Right atrium auricular region (tissue), 2 donors: ENCODE results near the gene CPN1. TPM values are rescaled to one million over a fixed set of nuclear protein-coding genes. Genes with fewer than 3 reads are reported as not detected.
"Not testable (repeated sequence)": the region's sequence is repeated elsewhere in the genome, so short reads cannot be mapped to it uniquely, and the experiment has no call there.

Source experiments
- DNase-seq: peaks from one replicate; pipeline ENCODE4 v3.0.0-alpha.2; 2019; ENCODE audit warnings: low spot score
- H3K27ac ChIP-seq, 2 donors: fragments of 200-600 bp; sonication (generic); 1 replicate in 1 of 2; 2 replicates in 1 of 2; pipeline ENCODE4 v1.5.1; 2016 to 2019
- H3K27me3 ChIP-seq, 2 donors: fragments of 200-600 bp; sonication (generic); one replicate each; pipeline versions ENCODE4 v1.5.1 to v1.6.0; 2017 to 2019
- H3K36me3 ChIP-seq: fragments of 200-600 bp; sonication (generic); one replicate; pipeline ENCODE4 v1.5.1; 2016
- H3K4me1 ChIP-seq, 2 donors: fragments of 200-600 bp; sonication (generic); one replicate each; pipeline versions ENCODE4 v1.5.1 to v1.6.0; 2017 to 2019
- H3K4me3 ChIP-seq, 2 donors: fragments of 200-600 bp; sonication (generic); 1 replicate in 1 of 2; 2 replicates in 1 of 2; pipeline ENCODE4 v1.5.1; 2017 to 2019; ENCODE audit warnings: mild to moderate bottlenecking in 1 of 2, moderate library complexity in 1 of 2
- H3K9me3 ChIP-seq, 2 donors: fragments of 200-600 bp; sonication (generic); one replicate each; pipeline ENCODE4 v1.5.1; 2019
- total RNA-seq, 2 donors: library from RNA; depleted of rRNA; stranded (reverse); fragments of >200 nt; gene quantifications; one replicate each; pipeline ENCODE4 v1.1.0, GENCODE V29; 2016
- TF ChIP-seq, protein P1 (sequence below), 2 donors: fragments of 200-600 bp; sonication (generic); IDR thresholded peaks; one replicate each; pipeline ENCODE4 v1.5.1; 2019; ENCODE audit warnings: antibody characterized with exemption in 2 of 2

Gene CPN1
- not detected for total RNA-seq

DNA sequence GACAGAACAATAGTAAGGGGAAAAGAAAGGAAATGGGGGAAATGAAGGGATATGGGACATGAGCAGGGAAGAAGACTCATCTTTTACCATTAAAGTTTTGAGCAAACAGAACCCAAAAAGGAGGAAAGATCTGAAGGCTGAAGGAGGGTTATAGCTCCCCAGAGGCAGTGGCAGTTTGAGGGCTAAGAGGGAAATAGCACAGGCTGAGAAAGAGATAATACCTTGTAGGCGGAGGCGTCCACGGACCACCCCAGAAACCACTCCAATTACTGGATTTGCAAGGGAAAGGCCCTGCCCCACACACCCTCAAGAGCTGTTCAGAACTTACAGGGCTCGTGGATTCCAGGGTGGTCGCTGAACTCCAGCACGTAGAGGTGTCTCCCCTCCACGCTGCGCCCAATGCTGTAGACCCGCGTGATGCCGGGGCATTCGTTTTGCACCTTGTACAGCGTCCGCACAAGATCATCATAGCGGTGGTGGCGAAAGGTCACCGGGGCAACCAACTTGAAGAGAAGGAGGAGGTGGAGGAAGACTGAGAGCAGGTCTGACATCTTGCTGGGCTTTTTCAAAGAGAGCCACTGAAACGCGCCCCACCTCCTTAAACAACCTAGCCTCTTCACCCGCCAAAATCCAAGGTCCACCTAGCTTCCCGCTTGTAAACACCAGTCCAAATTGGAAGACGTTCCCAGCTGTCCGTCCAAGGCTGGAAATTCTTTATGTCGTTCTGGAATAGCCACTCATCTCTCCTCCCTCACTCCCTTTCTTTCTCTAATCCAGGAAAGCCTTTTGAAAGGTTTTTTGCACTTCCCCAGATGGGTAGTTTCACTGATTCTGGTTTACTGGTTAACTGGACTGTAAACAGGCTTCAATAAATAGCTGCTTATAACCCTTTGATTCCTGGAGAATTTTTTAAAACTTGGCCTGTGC is at the start of gene CPN1:
CPN1 (minus strand) TSS at position 795 of the 927 bp plus-strand sequence; CDS start at position 551, 244 bp downstream.
- Histone ChIP-seq H3K9me3 (no peaks in the 10 kb centered on the region), H3K27me3 (no peaks in the 10 kb centered on the region), H3K36me3 (no peaks in the 10 kb centered on the region), H3K4me3 (no peak within 1 kb of the TSS), H3K4me1 (no peaks in the 10 kb centered on the region), H3K27ac (no peak within 1 kb of the TSS)
- no peak for DNase-seq
- TF ChIP-seq, protein P1, sequence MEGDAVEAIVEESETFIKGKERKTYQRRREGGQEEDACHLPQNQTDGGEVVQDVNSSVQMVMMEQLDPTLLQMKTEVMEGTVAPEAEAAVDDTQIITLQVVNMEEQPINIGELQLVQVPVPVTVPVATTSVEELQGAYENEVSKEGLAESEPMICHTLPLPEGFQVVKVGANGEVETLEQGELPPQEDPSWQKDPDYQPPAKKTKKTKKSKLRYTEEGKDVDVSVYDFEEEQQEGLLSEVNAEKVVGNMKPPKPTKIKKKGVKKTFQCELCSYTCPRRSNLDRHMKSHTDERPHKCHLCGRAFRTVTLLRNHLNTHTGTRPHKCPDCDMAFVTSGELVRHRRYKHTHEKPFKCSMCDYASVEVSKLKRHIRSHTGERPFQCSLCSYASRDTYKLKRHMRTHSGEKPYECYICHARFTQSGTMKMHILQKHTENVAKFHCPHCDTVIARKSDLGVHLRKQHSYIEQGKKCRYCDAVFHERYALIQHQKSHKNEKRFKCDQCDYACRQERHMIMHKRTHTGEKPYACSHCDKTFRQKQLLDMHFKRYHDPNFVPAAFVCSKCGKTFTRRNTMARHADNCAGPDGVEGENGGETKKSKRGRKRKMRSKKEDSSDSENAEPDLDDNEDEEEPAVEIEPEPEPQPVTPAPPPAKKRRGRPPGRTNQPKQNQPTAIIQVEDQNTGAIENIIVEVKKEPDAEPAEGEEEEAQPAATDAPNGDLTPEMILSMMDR (IDR thresholded peaks at IDR 0.05): no peak

DNA sequence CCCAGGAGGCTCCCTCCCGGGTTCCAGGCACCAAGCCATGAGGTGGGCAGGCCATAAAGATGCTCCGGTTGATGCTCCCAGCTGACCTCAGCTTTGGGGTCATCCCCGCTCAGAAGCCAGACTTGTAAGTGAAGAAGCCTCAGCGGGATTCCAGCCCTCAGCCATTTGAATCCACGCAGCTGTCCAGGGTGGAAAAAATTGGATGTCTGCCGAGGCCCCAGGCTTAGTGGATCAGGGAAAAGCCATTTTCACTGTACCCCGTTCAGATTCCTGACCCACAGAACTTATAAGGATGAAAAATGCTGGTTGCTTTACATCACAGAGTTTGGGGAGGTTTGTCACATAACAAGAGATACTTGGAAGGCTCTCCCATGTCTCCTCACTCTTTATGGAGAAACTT is 49.2 kb upstream of the CPN1 start:
- TF ChIP-seq, protein P1 (IDR thresholded peaks at IDR 0.05): no peak
- Histone ChIP-seq H3K9me3 (peaks cover 0 to 6% of the 10 kb centered on the region in 2 donors), H3K27me3 (no peaks in the 10 kb centered on the region), H3K4me1 (no peaks in the 10 kb centered on the region), H3K4me3 (no peak overlapping the region), H3K36me3 (no peaks in the 10 kb centered on the region), H3K27ac (no peak overlapping the region)
- no peak for DNase-seq

DNA sequence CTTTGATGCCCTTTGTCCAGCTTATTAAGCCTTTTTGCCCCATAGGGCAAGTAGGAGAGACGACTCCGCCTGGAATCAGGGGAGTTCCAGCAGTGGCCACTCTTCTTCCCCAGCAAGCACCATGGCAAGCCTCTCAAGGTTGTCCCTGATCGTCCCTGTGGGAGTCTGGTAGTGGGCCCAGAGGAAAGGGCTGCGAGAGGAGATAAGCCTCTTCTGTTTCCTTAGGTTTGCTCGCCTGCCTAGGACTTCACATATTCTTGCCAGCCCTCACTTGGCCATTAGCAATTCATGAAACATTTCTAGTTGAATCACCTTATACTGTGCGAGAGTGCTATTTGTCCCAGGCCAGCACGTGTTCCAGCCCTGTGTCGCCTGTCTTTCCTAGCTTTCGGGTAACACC is 47.8 kb upstream of the CPN1 start:
- no peak overlapping the region for H3K4me3 ChIP-seq
- DNase-seq: no peak
- TF ChIP-seq, protein P1 (IDR thresholded peaks at IDR 0.05): no peak

DNA sequence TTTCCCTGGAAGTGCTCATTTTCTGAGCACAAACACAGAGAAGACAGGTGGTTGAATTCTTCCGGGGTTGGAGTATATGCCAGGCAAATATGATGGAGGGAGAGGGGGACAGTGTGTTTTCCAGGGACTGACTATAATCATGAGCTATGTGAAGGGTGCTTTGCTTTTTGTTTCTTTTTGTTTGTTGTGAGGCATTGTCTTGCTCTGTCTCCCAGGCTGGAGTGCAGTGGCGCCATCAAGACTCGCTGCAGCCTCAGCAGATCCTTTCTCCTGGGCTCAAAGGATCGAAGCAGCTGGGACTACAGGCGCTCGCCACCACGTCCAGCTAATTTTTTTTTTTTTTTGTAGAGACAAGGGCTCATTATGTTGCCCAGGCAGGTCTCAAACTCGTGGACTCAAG is 47.3 kb upstream of the CPN1 start:
- H3K36me3 ChIP-seq: no peaks in the 10 kb centered on the region
- no peak for DNase-seq
- H3K9me3 ChIP-seq: no peaks in the 10 kb centered on the region
- no peak overlapping the region for H3K4me3 ChIP-seq
- no peaks in the 10 kb centered on the region for H3K27me3 ChIP-seq
- no peaks in the 10 kb centered on the region for H3K4me1 ChIP-seq
- TF ChIP-seq, protein P1 (IDR thresholded peaks at IDR 0.05): no peak
- no peak overlapping the region for H3K27ac ChIP-seq

More for the DNA sequence above, 47.8 kb upstream of the CPN1 start:
- H3K36me3 ChIP-seq: no peaks in the 10 kb centered on the region
- H3K4me1 ChIP-seq: no peaks in the 10 kb centered on the region
- H3K9me3 ChIP-seq: peaks cover 0 to 2% of the 10 kb centered on the region in 2 donors
- H3K27me3 ChIP-seq: no peaks in the 10 kb centered on the region
- H3K27ac ChIP-seq: no peak overlapping the region

DNA sequence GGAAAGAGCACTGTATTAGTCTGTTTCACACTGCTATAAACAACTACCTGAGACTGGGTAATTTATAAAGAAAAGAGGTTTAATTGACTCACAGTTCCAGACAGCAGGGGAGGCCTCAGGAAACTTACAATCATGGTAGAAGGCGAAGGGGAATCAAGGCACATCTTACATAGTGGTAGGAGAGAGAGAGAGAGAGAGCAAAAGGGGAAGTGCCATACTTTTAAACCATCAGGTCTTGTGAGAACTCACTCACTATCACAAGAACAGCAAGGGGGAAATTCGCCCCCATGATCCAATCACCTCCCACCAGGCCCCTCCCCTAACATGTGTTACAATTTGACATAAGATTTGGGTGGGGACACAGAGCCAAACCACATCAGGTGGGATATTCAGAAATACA is 43.7 kb upstream of the CPN1 start:
- H3K36me3 ChIP-seq, H3K9me3 ChIP-seq, H3K4me1 ChIP-seq, H3K27me3 ChIP-seq, DNase-seq, H3K27ac ChIP-seq, H3K4me3 ChIP-seq: not testable (repeated sequence)

DNA sequence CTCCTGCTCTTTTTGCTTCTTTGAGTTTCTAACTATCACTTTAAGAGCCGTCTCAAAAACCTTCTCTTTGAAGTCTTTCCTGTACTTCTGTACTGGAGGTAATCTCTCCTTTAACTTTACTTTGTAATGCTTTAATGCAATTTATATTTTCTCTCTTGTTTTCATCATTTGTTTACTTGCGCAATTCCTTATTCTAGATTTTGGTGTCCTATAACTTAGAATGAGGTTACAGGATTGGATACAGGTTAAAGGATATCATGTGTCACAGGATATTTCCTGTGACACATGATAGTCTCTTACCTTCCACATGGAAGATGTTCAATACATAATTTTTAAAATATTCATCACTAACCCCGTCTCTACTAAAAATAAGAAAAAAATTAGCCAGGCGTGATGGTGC is 42.4 kb upstream of the CPN1 start:
- Histone ChIP-seq H3K27me3 (no peaks in the 10 kb centered on the region), H3K36me3 (no peaks in the 10 kb centered on the region), H3K4me3 (no peak overlapping the region), H3K27ac (no peak overlapping the region), H3K9me3 (no peaks in the 10 kb centered on the region), H3K4me1 (no peaks in the 10 kb centered on the region)
- TF ChIP-seq, protein P1 (IDR thresholded peaks at IDR 0.05): no peak
- no peak for DNase-seq
